Body of pancreas (tissue), 4 donors: ENCODE results near the gene SMARCB1.

Source experiments
- CTCF ChIP-seq, 7 experiments: fragments of 450-650 bp in 4 of 7; fragments of 200-600 bp in 3 of 7; sonication (generic) in 3 of 7; IDR thresholded peaks; one replicate each; pipeline ENCODE4 v1.5.1; 2016 to 2019; ENCODE audit warnings: antibody characterized with exemption in 7 of 7
- POLR2A ChIP-seq, 3 donors: fragments of 450-650 bp; IDR thresholded peaks; one replicate each; pipeline ENCODE4 v1.6.1; 2016; ENCODE audit warnings: antibody characterized with exemption in 3 of 3, mild to moderate bottlenecking in 2 of 3

- TF ChIP-seq CTCF (IDR thresholded peaks at IDR 0.05) (no peak), POLR2A (IDR thresholded peaks at IDR 0.05) (no peak)
Measured at GRCh38 chr22:23820748-23821211, 34.0 kb downstream of the SMARCB1 start.
